Activated gamma-delta T cell treated with Interleukin-2 at 50 U/mL for 16 hours (primary cell): ENCODE data around the gene PSENEN.

Experiments
- DNase-seq: peaks from one replicate; pipeline ENCODE4 v3.0.0-alpha.2; 2020

Gene PSENEN

DNA sequence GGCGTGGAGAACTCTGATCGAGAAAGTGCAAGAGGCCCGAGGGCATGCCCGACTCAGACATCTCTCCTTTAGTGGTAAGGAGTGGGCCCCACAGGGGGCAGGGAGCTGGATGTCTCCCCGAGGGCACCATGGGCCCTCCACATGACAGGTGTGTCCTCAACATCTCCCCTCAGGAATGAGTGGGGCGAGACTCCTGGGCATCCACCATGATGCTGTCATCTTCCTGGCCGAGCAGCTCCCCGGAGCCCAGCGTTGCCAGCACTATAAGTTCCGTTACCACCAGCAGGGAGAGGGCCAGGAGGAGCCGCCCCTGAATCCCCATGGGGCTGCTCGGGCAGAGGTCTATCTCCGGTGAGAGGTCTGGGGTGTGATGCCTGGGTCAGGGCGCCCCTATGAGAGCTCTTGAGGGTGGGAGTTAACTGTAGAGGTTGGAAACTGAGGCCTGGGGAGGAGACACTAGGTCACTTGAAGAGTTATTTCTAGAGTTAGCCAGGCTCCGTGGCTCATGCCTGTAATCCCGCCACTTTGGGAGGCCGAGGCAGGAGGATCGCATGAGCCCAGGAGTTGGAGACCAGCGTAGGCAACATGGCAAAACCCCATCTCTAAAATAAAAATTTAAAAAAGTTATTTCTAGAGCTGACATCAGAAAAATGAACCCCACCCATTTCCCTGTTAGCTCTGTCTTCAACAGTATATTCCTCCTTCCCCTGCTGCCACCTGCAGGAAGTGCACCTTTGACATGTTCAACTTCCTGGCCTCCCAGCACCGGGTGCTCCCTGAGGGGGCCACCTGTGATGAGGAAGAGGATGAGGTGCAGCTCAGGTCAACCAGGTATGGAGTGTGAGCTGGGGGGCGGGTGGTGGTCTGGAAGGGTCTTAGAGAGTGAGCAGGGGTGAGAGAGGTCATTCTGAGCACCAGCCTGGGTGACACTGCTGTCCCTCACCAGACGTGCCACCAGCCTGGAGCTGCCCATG lies 8.3 kb upstream of the PSENEN start:
- no peak for DNase-seq

DNA sequence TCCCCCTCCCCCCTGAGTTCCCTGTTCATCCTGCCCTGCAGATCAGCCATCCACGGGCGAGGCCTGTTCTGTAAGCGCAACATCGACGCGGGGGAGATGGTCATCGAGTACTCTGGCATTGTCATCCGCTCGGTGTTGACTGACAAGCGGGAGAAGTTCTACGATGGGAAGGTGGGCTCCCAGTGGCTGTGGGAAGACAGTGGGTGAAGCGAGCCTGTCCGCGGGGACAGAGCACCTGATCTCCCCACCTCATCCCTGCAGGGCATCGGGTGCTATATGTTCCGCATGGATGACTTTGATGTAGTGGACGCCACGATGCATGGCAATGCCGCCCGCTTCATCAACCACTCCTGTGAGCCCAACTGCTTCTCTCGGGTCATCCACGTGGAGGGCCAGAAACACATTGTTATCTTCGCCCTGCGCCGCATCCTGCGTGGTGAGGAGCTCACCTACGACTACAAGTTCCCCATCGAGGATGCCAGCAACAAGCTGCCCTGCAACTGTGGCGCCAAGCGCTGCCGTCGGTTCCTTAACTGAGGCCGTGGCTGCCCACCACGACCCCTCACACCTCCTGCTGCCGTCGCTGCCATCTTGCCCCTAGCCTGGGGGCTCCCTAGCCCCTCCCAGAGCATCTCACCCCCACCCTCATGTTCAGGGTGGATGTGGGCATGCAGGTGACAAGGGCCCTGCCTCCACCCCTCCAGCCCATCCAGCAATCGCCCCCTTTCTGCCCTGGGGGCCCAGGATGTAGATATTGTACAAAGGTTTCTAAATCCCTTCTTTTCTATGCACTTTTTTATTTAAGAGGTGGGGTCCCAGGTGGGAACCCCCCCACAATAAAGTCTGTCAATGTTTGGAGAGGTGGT lies 7.2 kb upstream of the PSENEN start:
- DNase-seq, result no peak

DNA sequence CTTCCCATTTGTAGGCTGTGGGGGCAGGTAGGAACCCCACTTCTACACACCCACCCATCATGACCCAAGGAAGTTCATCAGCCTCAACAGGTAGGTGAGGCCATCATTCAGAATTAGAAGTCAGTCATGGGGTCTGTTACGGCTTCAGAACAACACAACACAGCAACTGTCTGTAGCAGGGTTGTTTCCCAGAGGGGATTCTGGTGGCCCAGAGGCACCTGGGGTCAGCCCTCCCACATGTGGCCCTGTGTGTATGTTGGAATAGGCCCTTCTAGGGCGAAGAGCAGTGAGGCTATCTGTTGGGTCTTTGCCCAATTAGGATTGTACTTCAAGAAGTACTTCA lies 6.6 kb upstream of the PSENEN start:
- DNase-seq, result no peak

DNA sequence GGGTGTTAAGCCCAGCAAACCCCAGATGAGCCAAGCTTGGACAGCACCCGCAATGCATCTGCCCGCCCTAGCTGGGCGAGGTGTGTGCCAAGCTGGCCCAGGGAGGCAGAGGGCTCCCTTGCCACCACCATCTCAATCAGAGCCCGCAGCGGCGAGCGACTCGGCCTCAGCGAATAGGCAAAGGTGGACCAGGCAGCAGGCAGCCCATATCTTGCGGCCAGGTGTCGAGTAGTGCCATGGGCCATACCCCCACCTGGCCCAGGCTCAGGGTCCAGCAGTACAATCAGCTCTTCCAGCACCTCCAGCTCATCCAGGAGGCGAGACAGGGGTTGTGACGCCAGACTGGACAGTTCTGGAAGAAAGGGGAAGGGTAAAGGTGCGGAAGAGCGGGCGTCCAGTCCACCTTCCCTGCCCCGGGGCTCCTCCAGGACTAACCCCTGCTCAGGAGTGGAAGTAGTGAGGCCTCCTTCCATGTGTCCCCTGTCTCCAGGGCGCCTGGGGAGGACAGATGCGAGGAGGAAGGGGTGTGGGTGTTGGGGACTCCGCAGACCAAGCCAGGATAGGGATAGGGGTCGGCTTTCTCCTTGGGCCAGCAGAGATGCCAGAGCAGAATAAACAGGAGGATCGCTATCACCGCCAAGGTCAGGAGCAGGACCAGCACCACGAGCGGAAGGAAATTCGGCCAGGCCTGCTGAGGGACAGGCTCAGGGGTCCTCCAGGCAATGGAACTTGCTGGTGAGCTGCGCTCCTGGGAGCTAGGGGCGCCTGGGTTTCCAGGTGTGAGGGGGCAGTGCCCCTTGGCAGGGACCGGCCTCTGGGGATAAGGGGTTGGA lies 6.0 kb upstream of the PSENEN start:
- no peak for DNase-seq

GRCh38 chr19:35740108-35740422 lies 5.4 kb upstream of the PSENEN start:
- DNase-seq, result no peak

GRCh38 chr19:35740423-35741202 lies 4.8 kb upstream of the PSENEN start:
- peak; percentile 96 for DNase-seq

- DNase-seq, result no peak
These were observed 4.3 kb upstream of the PSENEN start for GRCh38 chr19:35741203-35741515.

- DNase-seq, result peak; percentile 66
These were observed 3.2 kb upstream of the PSENEN start, which contains the start of gene IGFLR1 for GRCh38 chr19:35742121-35742724. Gene IGFLR1 (minus strand): TSS chr19:35742452. CDS start chr19:35741180, 1,272 bp downstream.

DNA sequence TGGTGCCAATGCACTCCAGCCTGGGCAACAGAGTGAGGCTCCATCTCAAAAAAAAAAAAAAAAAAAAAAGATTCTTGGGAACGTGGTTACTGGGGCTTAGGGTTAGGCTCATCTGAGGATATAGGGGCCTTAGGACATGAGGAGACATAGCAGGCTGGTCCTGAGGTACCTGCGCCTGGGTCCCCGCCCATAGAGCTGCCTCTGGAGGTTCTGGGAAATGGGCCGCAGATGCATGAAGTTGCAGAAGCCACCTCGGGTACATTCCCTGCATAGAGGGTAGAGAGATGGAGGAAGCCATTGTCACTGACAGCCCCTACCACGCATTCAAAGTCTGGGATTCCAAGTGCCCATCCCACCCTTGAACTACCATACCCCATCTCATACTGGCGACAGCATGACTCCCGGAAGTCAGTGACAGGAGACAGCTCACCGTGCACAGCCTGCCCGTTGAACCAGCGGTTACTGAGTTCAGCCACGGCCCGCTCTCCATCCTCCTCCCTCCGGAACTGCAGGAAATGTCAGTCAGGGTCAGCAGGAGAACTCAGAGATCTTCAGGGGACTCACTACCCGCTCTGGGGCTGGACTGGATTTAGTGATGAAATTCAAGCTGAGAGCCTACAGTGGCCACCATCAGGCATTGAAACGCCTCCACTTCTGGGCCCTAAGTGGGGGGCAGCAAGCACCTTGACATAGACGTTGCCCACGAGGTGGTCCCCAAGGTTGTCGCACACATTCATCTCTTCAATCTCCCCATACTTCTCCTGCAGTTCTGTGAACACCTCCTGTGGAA lies 1.6 kb upstream of the PSENEN start:
- no peak for DNase-seq

GRCh38 chr19:35744430-35745327 lies 772 bp upstream of the PSENEN start:
- DNase-seq, result peak; percentile 91

- no peak for DNase-seq
These were observed 624 bp downstream of the PSENEN start for GRCh38 chr19:35746087-35746462.

GRCh38 chr19:35746531-35746930 lies 1.1 kb downstream of the PSENEN start:
- no peak for DNase-seq

GRCh38 chr19:35748106-35749020 lies 2.9 kb downstream of the PSENEN start, which contains the start of gene LIN37:
Gene LIN37 (plus strand): TSS chr19:35748576. CDS start chr19:35748725, 149 bp downstream.
- peak; percentile 98 for DNase-seq

GRCh38 chr19:35750167-35750566 lies 4.7 kb downstream of the PSENEN start:
- no peak for DNase-seq

DNA sequence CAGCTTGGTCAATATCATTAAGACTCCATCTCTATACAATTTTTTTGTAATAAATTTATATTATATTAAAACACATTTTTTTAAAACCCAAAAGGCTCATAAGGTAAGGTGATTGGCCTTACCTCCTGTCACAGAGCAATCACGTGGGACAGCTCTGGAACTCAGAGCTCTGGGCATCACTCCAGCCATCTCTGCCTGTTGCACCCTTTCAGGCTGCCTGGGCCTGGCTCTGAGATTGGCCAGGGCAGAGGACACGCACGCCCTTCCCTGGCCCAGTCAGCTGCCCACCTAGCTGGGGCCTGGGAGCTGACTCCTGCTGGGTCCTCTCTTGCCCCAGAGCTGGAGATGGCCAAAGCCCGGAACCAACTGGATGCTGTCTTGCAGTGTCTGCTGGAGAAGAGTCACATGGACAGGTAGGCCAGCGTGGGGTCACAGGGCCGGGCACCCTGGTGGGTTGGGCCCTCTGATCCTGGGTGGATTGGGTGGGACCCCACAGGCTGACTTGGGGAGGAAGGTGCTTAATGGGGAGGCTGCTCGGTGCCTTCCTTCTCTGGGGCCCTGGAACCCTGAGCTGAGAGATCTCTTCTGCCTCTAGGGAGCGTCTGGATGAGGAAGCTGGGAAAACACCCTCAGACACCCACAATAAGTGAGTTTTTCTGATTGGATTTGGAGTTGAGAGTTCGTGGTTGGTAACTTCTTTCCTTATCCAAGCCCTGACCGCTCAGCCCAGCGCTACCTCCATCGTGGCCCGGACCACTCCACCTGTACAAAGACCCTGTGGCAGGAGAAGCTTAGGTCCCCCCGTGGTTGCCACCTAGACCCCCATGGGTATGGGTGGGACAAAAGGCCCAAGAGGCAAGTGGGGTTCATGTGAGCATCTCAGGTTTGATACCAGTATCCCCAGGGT lies 6.6 kb downstream of the PSENEN start:
- no peak for DNase-seq

- no peak for DNase-seq
These were observed 7.4 kb downstream of the PSENEN start for GRCh38 chr19:35752746-35753350.
